Measurements from ENCODE around the gene NCAM1.
"Not testable (repeated sequence)": the region's sequence is repeated elsewhere in the genome, so short reads cannot be mapped to it uniquely, and the experiment has no call there.

The NCAM1 gene

GRCh38 chr11:113286509-113287497 lies 325.6 kb downstream of the NCAM1 start:
- no peak for DNase-seq (ENCODE audit: low spot score)
- Mint-ChIP-seq H3K4me1 (ENCODE audit: low read depth) (no peaks in the 10 kb centered on the region), H3K9me3 (no peaks in the 10 kb centered on the region), H3K4me3 (no peak overlapping the region), H3K27me3 (ENCODE audit: low read depth) (peaks cover 4% of the 10 kb centered on the region), H3K27ac (no peak overlapping the region), H3K36me3 (ENCODE audit: low read depth) (no peaks in the 10 kb centered on the region)

GRCh38 chr11:113287801-113288200 lies 326.6 kb downstream of the NCAM1 start:
- Mint-ChIP-seq H3K27me3 (ENCODE audit: low read depth) (peaks cover 4% of the 10 kb centered on the region), H3K4me1 (ENCODE audit: low read depth) (no peaks in the 10 kb centered on the region), H3K4me3 (no peak overlapping the region), H3K36me3 (ENCODE audit: low read depth) (no peaks in the 10 kb centered on the region), H3K27ac (no peak overlapping the region), H3K9me3 (no peaks in the 10 kb centered on the region)
- DNase-seq (ENCODE audit: low spot score), result no peak

- peaks cover 4% of the 10 kb centered on the region for H3K27me3 Mint-ChIP-seq (ENCODE audit: low read depth)
- H3K4me1 Mint-ChIP-seq (ENCODE audit: low read depth), result no peaks in the 10 kb centered on the region
- no peaks in the 10 kb centered on the region for H3K9me3 Mint-ChIP-seq
- no peak overlapping the region for H3K4me3 Mint-ChIP-seq
- no peak overlapping the region for H3K27ac Mint-ChIP-seq
- DNase-seq (ENCODE audit: low spot score), result no peak
- H3K36me3 Mint-ChIP-seq (ENCODE audit: low read depth), result no peaks in the 10 kb centered on the region
Observed at GRCh38 chr11:113288286-113288863, 327.2 kb downstream of the NCAM1 start.

GRCh38 chr11:113289431-113290187 lies 328.4 kb downstream of the NCAM1 start:
- H3K4me3 Mint-ChIP-seq, result no peak overlapping the region
- no peaks in the 10 kb centered on the region for H3K9me3 Mint-ChIP-seq
- no peak overlapping the region for H3K27ac Mint-ChIP-seq
- H3K36me3 Mint-ChIP-seq (ENCODE audit: low read depth), result no peaks in the 10 kb centered on the region
- H3K27me3 Mint-ChIP-seq (ENCODE audit: low read depth), result peaks cover 4% of the 10 kb centered on the region
- DNase-seq (ENCODE audit: low spot score), result peak; percentile 42
- H3K4me1 Mint-ChIP-seq (ENCODE audit: low read depth), result no peaks in the 10 kb centered on the region

- Mint-ChIP-seq H3K4me3 (no peak overlapping the region), H3K27ac (no peak overlapping the region), H3K9me3 (no peaks in the 10 kb centered on the region), H3K4me1 (ENCODE audit: low read depth) (no peaks in the 10 kb centered on the region), H3K27me3 (ENCODE audit: low read depth) (peaks cover 2% of the 10 kb centered on the region), H3K36me3 (ENCODE audit: low read depth) (no peaks in the 10 kb centered on the region)
- DNase-seq (ENCODE audit: low spot score), result no peak
Observed at GRCh38 chr11:113293936-113294335, 332.7 kb downstream of the NCAM1 start.

- Mint-ChIP-seq H3K4me1 (ENCODE audit: low read depth) (no peaks in the 10 kb centered on the region), H3K27me3 (ENCODE audit: low read depth) (peaks cover 17% of the 10 kb centered on the region), H3K4me3 (no peak overlapping the region), H3K27ac (no peak overlapping the region), H3K9me3 (no peaks in the 10 kb centered on the region), H3K36me3 (ENCODE audit: low read depth) (no peaks in the 10 kb centered on the region)
- DNase-seq (ENCODE audit: low spot score), result no peak
Observed at GRCh38 chr11:113295993-113296392, 334.8 kb downstream of the NCAM1 start.

GRCh38 chr11:113296447-113297205 lies 335.4 kb downstream of the NCAM1 start:
- H3K9me3 Mint-ChIP-seq, result no peaks in the 10 kb centered on the region
- DNase-seq (ENCODE audit: low spot score), result no peak
- no peak overlapping the region for H3K4me3 Mint-ChIP-seq
- no peaks in the 10 kb centered on the region for H3K36me3 Mint-ChIP-seq (ENCODE audit: low read depth)
- no peak overlapping the region for H3K27ac Mint-ChIP-seq
- H3K4me1 Mint-ChIP-seq (ENCODE audit: low read depth), result no peaks in the 10 kb centered on the region
- peaks cover 20% of the 10 kb centered on the region for H3K27me3 Mint-ChIP-seq (ENCODE audit: low read depth)

GRCh38 chr11:113298496-113298895 lies 337.3 kb downstream of the NCAM1 start:
- peaks cover 20% of the 10 kb centered on the region for H3K27me3 Mint-ChIP-seq (ENCODE audit: low read depth)
- not testable (repeated sequence) for H3K36me3 Mint-ChIP-seq (ENCODE audit: low read depth); H3K9me3 Mint-ChIP-seq; H3K4me3 Mint-ChIP-seq; H3K4me1 Mint-ChIP-seq (ENCODE audit: low read depth); DNase-seq (ENCODE audit: low spot score); H3K27ac Mint-ChIP-seq

GRCh38 chr11:113304916-113305315 lies 343.7 kb downstream of the NCAM1 start:
- Mint-ChIP-seq H3K9me3 (no peaks in the 10 kb centered on the region), H3K27ac (no peak overlapping the region), H3K36me3 (ENCODE audit: low read depth) (no peaks in the 10 kb centered on the region), H3K4me1 (ENCODE audit: low read depth) (peaks cover 3% of the 10 kb centered on the region), H3K27me3 (ENCODE audit: low read depth) (peaks cover 9% of the 10 kb centered on the region), H3K4me3 (no peak overlapping the region)
- no peak for DNase-seq (ENCODE audit: low spot score)

GRCh38 chr11:113305440-113306336 lies 344.5 kb downstream of the NCAM1 start:
- Mint-ChIP-seq H3K4me1 (ENCODE audit: low read depth) (peaks cover 3% of the 10 kb centered on the region), H3K9me3 (no peaks in the 10 kb centered on the region), H3K27me3 (ENCODE audit: low read depth) (peaks cover 3% of the 10 kb centered on the region), H3K36me3 (ENCODE audit: low read depth) (no peaks in the 10 kb centered on the region), H3K27ac (no peak overlapping the region), H3K4me3 (no peak overlapping the region)
- peak; percentile 53 for DNase-seq (ENCODE audit: low spot score)

- peaks cover 6% of the 10 kb centered on the region for H3K4me1 Mint-ChIP-seq (ENCODE audit: low read depth)
- no peaks in the 10 kb centered on the region for H3K36me3 Mint-ChIP-seq (ENCODE audit: low read depth)
- no peaks in the 10 kb centered on the region for H3K9me3 Mint-ChIP-seq
- H3K27ac Mint-ChIP-seq, result no peak overlapping the region
- H3K4me3 Mint-ChIP-seq, result no peak overlapping the region
- H3K27me3 Mint-ChIP-seq (ENCODE audit: low read depth), result no peaks in the 10 kb centered on the region
- DNase-seq (ENCODE audit: low spot score), result no peak
Observed at GRCh38 chr11:113308601-113309000, 347.4 kb downstream of the NCAM1 start.

- Mint-ChIP-seq H3K4me3 (no peak overlapping the region), H3K27me3 (ENCODE audit: low read depth) (no peaks in the 10 kb centered on the region), H3K36me3 (ENCODE audit: low read depth) (no peaks in the 10 kb centered on the region), H3K27ac (no peak overlapping the region), H3K4me1 (ENCODE audit: low read depth) (peaks cover 13% of the 10 kb centered on the region), H3K9me3 (no peaks in the 10 kb centered on the region)
- no peak for DNase-seq (ENCODE audit: low spot score)
Observed at GRCh38 chr11:113311536-113311935, 350.3 kb downstream of the NCAM1 start.

- DNase-seq (ENCODE audit: low spot score), result no peak
- H3K4me1 Mint-ChIP-seq (ENCODE audit: low read depth), result peaks cover 10% of the 10 kb centered on the region
- H3K27ac Mint-ChIP-seq, result peak overlapping the region; percentile 74
- peaks cover 7% of the 10 kb centered on the region for H3K36me3 Mint-ChIP-seq (ENCODE audit: low read depth)
- no peaks in the 10 kb centered on the region for H3K9me3 Mint-ChIP-seq
- peak overlapping the region; percentile 77 for H3K4me3 Mint-ChIP-seq
- H3K27me3 Mint-ChIP-seq (ENCODE audit: low read depth), result no peaks in the 10 kb centered on the region
Observed at GRCh38 chr11:113313601-113314000, 352.4 kb downstream of the NCAM1 start.

Measured in T-helper 2 cell treated with Interferon-gamma antibody and Interleukin-4, amounts not matched to agents 5 μg/mL and 100 μg/mL, for 36 hours (primary cell).